HCEC 1CT (cell line): ENCODE data around the gene GNG7.
"Not testable (repeated sequence)": the region's sequence is repeated elsewhere in the genome, so short reads cannot be mapped to it uniquely, and the experiment has no call there.

Source experiments
- DNase-seq: peaks from one replicate; pipeline ENCODE4 v3.0.0-alpha.2; 2017

GNG7 gene

DNA sequence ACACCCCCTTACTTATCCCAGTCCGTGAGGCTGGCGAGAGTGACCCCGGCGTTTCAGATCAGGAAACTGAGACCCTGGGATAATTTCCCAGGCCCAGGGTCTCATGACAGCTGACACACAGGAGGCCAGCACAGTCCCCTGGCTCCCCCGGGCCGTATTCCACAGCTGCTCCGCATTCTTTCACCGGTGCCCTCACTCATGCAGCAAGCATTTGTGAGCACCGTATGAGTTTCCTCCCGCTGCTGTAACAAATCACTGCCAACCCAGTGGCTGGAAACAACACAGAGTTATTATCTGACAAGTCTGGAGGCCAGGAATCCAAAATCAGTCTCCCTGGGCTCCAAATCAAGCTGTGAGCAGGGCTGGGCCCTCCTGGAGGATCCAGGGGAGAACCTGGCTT lies 205.3 kb downstream of the GNG7 start:
- no peak for DNase-seq

DNA sequence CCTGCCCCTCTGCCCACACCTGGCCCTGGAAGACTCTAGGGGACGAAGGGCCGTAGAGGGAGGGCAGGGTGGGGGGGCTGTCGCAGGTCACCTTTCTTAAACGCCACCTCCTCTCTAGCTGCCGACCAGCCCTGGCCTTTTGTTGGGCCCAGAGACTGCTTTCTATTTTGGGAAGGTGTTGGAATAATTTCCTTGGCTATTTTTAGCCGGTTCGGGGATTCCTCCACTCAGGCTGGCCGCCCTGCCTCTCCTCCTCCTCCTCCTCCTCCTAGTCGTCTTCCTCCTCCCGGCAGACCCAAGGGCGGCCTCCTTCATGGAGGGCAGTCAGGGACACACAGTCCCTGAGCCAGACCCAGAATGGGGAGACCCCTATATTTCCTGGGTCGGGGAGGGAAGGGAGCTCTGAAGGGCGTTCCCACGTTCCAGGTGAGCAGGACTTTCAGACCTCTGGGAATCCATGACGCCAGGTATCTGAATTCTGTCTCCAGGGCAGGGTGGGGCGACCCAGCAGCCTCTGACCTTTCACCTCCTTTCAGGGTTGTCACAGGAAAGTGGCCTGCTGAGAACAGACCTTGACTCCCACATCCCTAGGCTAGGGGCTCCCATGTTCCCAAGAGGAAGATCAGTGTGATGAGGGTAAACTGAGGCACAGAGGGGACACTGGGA lies 206.7 kb downstream of the GNG7 start:
- DNase-seq: peak; percentile 29

DNA sequence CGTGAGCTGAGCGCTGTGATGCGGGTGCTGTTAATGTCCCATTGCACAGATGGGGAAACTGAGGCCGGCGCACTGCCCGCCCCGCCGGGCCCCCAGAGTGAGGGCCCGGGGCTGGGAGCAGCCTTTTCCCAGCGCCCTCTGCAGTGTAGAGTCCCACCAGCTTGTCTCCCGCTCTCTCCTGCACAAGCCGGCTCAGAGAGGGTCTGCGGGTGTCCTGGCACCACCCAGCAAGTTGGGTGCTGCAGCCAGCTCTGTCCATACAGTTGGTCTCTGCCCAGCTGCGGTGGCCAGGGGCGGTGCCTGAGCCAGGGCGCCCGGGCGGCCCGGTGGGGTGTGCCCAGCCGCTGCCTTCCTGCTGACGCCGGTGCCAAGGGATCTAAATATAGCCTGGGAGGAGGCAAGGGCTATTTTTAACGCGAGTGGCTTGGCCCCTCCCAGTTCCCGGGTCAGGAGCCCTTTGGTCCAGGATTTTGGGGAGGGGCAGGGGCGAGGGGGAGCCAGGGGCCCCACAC lies 207.3 kb downstream of the GNG7 start:
- DNase-seq: peak; percentile 66

DNA sequence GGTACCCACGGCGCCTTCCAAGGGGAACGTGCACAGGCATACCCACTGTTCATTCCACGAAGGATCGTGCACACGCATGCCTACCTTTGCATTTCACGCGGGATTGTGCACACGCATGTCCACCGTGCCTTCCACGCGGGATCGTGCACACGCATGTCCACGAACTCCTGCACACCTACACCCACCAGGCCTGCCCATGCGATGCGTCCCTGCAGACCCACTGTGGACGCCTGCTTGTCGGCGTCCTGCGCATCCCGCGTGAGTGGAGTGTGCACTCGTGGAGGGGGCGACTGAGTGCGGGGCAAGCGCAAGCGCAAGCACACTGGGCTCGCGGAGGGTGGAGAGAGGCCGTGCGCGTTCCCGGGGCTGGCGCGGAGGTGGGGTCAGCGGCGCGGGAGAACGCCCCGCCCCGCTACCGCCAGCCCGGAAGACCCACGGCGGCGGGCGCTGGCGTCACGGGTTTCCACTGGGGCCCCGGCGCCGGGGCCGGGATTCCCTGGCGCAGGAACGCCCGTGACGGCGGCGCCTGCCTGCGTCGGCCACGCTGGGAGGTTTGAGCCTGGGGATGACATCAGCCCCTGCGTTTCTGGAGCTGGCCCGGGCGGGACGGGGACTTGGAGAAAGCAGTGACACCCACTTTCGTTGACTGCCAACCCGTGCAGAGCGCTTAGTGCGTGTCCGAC lies 207.9 kb downstream of the GNG7 start:
- DNase-seq: peak; percentile 73

DNA sequence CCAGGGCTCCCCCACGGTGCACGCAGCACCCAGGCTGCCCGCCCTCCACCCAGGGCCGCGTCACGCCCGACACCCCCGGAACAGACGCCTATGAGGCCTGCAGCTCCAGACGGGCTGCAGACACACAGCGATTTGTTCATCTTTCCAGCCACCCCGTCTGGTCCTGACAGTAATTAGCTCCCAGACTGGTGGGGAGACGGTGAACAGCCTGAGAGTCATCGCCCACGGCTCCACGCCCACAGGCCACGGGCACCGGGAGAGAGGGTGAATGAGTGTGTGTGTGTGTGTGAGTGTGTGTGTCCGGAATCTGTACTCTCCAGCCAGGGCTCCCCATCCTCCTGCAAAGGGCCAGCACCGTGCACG lies 208.4 kb downstream of the GNG7 start:
- peak; percentile 63 for DNase-seq

DNA sequence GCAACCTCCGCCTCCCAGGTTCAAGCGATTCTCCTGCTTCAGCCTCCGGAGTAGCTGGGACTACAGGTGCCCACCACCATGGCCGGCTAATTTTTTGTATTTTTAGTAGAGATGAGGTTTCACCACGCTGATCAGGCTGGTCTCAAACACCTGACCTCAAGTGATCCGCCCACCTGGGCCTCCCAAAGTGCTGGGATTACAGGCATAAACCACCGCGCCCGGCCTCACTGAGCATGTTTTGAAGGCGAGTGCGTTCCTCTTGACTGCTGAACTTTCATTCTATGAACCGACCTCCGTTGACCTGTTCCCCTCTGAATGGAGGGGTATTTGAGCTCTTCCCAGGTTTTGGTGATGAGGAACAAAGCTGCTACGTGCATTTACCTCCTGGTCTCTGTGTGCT lies 209.0 kb downstream of the GNG7 start:
- not testable (repeated sequence) for DNase-seq

DNA sequence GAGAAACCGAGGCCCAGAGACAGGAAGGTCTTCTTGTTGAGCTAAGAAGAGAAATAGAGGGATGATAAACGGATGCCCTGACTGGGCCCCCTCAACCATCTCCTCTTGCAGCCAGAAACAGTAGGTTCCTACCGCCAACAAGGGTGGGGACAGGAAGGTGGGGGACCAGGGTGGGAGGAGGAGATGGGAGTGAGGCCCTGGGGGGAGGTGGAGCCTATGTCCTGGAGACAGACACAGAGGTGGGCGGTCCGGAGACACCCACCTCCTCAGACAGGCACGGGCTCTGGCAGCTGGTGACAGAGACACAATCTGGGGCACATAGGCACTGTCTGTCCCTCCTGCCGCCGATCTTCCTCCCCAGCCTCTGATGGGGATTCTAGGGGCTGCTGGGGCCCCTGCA lies 209.6 kb downstream of the GNG7 start:
- DNase-seq: no peak

DNA sequence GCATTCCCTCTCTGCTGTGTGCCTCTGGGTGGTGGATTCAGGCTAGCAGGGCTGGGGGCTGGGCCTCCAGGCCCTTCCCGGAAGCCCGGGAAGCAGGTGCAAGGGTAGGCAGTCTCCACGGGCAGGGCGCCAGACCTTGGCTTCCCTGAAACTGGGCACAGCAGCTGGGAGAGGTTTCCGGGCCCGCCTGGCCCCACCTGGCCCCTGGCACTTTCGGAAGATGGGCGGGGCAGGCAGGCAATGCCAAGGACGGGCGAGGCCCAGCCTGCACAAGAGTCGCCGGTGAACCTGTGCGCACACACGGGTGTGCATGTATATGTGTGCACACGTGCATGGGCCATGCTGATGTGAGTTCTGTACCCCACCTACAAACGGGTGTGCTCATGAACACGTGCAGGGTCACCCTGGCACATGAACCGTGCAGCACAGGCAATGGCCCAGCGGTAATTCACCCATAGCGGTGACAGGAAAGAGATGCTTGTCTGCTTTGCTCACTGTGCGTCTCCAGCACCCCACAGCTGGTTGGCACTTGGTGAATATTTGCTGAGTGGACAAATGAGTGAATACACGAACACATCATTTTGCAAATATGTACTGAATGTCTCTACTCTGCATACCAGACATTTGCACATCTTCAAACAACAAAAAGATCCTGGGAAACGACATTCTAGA lies 211.2 kb downstream of the GNG7 start:
- DNase-seq: peak; percentile 84

DNA sequence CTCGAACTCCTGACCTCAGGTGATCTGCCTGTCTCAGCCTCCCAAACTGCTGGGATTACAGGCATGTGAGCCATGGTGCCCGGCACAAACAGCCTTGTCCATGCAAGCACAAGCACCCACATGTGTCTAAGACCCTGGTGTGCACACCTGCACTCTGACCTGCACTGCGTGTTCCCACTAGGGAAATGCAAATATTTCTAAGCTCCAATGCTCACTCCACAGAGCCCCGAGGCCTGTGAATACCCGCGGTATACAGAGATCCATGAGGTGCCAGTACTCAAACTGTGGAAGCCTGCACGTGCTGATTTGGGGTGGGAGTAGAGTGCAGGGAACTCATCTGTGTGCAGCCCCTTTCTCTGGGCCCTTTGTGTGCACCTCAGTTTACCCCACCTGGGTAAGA lies 211.8 kb downstream of the GNG7 start:
- DNase-seq: no peak

DNA sequence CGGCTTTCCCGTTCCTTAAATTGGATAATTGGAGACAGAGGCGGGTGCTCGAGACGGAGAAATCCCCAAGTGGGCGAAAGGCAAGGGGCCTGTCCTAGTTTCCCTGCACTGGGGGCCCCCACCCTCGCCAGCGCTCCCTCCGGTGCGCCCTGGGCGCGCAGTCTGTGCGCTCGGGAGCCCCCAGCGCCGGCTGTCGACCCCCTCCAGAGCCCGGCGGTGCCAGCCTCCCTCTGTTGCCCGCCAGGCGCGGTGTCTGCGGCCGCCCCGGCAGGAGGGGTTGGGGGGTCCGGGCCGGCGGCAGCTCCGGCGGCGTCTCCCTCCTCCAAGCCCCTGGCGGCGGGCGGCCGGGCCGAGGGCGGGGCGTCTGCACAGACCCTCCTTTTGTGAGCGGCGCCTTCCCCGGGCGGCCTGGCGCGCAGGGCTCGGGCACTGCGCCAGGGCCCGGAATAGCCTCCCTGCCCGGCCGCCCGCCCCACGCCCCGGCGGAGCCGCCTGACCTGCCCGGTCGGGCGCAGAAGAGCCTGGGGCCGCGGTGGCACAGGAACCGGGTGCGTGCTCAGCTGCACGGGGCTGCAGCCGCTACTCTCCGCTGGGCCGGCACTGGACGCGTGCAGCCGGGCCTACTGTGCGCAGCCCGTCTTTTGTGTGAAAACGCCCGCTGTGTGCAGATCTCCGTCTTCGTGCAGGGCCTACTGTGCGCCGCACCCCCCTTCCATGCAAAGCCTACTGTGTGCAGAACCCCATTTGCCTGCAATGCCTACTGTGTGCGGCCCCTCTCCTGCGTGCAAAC lies 213.4 kb downstream of the GNG7 start:
- DNase-seq: peak; percentile 39

DNA sequence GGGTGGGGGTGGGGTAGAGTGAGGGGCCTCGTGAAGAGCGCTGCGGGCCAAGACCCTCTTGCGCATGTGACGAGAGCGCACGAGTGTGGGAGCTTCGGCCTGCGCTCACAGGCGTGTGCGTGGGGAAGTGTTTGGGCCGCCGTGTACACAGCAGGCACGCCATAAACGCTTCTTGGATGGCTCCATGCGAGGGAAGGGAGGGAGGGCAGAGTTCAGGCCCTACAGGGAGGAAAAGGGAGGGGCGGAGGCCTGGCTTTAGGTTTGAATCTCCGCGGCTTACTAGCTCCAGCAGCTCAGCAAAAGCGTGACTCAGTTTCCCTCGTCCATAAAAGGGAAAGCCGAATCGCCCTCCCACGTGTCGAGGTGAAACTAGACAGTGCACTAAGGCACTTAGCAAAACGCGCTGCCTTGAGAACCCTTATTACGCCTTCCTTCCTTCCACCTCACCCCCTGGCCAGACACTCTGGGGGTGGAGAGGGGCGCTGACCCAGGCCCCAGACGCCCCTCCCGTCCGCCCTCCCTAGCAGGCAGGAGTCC lies 214.0 kb downstream of the GNG7 start:
- no peak for DNase-seq

DNA sequence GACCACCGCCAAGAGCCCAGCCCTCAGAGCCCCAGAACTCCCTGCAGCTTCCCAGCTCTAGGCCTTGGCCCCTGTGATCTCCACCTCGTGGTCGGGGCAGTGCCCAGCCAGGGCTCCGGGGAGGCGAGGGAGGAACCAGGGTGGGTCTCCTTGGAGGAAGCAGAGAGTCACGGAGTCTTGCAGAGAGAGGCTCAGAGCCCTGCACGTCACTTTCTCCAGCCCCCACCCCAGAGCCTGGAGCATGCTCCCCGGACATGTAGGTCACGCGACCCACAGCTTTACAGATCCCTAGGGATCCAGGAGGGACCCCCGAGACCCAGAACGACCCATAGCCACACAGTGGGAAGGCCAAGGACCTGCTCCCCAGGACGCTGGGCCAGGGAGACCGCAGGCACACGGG lies 214.7 kb downstream of the GNG7 start:
- DNase-seq: no peak

DNA sequence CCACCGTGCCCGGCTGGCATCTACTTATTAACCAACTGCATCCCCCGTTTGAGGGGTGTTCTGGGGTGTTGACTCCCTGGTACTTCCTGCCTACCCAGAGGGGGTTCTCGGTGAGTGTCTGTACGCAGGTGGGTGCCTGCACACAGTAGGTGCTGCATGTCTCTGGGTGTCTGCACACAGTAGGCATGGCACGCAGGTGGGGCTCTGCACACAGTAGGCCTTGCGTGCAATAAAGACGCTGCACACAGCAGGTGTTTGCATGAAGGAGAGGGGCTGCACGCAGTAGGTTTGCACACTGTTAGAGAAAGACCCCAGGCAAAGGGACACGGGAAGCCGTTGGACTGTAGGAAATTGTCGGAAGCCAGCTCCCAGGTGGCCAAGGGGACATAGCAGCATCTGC lies 215.4 kb downstream of the GNG7 start:
- DNase-seq: no peak

DNA sequence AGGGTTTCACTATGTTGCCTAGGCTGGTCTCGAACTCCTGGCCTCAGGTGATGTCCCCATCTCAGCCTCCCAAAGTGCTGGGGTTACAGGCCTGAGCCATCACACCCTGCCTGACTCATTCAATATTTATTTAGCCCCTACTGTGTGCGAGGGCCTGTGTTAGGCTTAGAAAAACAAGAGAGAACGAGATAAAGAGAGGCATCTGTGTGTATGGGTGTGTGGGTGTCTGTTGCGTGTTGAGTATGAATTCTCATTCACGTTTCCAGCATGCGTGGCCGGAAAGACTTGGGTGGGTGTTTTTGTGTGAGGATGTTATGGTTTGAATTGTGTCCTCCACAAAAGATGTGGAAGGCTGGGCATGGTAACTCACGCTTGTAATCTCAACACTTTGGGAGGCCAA lies 217.1 kb downstream of the GNG7 start:
- no peak for DNase-seq

DNA sequence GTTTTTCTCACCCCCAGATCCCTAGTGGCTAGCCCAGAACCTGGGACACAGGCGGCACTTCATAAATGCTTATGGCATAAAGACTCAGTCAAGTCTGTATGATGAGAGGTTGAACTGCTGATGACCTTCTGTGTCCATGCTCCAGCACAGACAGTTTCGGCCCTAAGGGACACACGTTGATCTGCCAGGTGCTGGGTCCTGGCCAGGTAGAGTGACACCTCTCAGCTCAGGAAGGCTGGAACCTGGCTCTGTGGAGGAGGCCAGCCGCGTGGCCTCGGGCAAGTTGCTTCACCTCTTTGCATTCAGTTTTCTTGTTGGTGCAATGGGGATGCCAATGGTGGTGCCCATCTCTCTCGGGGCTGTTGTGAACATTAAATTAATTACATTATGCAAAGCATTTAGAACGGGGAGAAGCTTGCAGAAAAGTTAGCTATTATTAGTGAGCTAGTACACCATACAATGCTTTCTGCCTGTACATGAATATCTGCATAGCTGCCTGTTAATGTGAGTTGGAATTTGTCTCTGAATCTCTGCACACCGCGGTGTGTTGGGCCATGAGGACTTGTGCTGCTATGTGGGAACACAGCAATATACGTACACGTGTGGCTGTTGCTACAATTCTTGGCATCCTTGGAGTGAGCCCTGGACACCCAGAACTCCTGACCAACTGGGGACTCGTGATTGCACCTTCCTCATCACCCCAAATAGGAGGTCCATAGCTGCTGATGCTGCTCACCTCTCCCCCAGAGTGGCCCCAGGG lies 218.1 kb downstream of the GNG7 start:
- no peak for DNase-seq

DNA sequence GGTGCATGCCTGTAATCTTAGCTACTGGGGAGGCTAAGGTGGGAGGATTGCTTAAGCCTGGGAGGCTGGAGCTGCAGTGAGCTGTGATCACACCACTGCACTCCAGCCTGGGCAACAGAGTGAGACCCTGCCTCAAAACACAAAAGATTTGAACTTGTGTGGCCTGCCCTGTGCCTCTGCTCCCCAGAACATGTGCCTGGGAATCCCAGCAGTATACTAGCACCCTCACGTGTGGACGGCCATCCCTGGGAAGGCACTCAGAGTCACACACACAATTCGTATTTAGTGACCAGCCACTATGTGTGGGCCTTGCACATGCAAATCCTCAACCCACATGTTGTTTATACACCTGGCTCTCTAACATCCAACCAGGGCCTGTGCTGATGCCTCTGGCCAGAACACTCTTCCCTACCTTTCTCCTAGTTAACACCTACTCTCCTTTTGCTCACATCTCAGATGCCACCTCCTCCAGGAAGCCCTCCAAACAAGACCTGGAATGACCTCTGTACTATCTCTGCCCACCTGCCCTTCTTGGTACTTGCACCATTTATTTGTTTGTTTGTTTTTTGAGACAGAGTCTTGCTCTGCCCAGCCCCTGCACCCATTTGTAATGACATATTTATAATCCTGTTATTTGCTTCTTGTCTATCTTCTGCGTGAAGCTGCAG lies 218.9 kb downstream of the GNG7 start:
- no peak for DNase-seq

DNA sequence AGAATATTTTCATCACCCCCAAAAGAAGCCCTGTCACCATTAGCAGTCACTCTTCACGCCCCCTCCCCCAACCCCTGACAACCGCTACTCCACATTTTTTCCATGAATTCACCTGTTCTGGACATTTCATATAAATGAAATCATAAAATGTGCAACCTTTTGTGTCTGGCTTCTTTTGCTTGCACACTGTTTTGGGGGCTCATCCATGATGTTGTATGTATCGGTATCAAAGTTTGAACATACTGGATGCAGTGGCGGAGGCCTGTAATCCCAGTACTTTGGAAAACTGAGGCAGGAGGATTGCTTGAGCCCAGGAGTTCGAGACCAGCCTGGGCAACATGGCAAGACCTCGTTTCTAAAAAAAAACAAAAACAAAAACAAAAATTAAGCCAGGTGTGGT lies 219.4 kb downstream of the GNG7 start:
- no peak for DNase-seq

DNA sequence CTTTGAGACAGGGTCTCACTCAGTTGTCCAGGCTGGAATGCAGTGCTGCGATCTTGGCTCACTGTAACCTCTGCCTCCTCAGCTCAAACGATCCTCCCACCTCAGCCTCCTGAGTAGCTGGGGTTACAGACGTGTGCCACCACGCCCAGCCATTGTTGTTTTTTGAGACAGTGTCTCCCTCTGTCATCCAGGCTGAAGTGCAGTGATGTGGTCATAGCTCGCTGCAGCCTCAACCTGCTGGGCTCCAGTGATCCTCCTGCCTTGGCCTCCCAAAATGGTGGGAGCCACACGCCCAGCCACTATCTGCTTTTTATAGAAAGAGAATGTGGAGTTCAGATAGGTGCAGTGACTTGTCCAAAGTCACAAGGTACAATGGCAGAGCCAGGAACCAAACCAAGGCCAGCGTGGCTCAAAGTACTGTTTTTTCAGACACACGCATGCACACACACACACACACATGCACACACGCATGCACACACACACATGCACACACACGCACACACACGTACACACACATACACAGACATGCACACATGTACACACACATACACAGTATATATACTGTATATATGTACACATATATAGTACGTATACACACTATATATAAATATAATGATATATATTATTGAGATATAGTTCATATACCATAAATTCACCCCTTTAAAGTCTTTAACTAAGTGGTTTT lies 220.0 kb downstream of the GNG7 start:
- no peak for DNase-seq

DNA sequence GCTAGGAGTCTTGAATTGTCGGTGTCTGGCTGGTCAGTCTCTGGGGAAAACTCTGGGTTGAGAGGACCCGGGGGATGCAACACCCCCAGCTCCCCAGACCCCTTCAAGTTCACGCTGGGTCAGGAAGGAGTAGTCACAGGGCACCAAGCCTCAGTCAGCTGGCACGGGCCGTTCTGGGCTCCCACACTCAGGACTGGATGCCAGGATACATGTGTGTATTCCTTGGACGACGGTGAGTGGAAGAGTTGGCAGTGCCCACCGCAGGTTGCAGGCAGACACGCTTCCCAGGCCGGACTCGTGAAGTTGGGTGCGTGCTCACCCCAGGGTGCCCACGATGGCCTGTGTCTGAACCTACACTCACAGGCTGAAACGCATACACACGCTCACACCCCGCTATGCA lies 221.0 kb downstream of the GNG7 start:
- no peak for DNase-seq

DNA sequence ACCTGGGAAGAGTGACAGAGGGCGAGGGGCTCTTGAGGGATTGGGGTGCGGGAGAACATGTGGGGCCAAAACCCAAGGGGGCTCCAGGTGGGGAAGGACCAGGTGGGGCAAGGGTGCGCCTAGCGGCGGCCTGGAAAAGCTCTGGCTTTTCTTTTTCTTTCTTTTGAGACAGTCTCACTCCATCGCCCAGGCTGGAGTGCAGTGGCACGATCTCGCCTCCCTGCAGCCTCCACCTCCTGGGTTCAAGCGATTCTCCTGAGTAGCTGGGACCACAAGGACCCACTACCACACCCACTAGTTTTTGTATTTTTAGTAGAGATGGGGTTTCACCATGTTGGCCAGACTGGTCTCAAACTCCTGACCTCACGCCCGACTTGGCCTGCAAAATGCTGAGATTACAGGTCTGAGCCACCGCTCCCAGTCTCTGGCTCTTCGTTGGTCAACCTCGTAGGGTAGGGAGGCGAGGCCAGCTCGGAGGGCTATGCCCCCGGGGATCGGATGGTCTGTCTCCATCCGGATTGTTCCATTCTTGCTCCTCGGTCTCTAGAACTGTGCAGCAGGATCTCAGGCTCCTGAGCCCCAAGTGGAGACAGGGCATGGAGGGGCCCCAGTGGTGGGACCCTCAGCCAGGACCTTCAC lies 222.8 kb downstream of the GNG7 start:
- no peak for DNase-seq
